Endothelial cell of umbilical vein (primary cell): ENCODE data around the gene PCSK6. TPM values are rescaled to one million over a fixed set of nuclear protein-coding genes. Genes with fewer than 3 reads are reported as not detected.

Experiments
- BruUV-seq: library from RNA; stranded (reverse); fragments of 400-500 nt; replicated peaks from 2 replicates; lab custom pipeline; 2021; lab: Mats Ljungman, UMichigan
- CTCF ChIA-PET: fragments of 300-600, 350-600 bp; sonication (Branson Sonifier 250); formaldehyde crosslinking; loops from one replicate; lab custom pipeline; 2021; ENCODE audit warnings: antibody characterized with exemption, inconsistent platforms; lab: Charles Lee
- POLR2A ChIA-PET: fragments of 300-600, 350-600 bp; sonication (Branson Sonifier 250); formaldehyde crosslinking; loops from one replicate; lab custom pipeline; 2021; ENCODE audit warnings: antibody characterized with exemption, inconsistent platforms; lab: Charles Lee
- DNase-seq: peaks from one replicate; pipeline ENCODE4 v3.0.0-alpha.2; 2011; ENCODE audit warnings: low read depth, low spot score
- FAIRE-seq: peaks from 2 replicates; lab custom pipeline; 2011; peaks lifted over from hg19 to GRCh38; lab: Jason Lieb, UNC
- H2AFZ ChIP-seq: 2 replicates; pipeline ENCODE4 v1.6.0; 2012; ENCODE audit warnings: low read depth, low read length, control low read depth, inconsistent platforms
- H3K27ac ChIP-seq: 2 replicates; pipeline ENCODE4 v1.5.1; 2011; ENCODE audit warnings: low read depth, mild to moderate bottlenecking, control low read depth, low read length, moderate library complexity; ENCODE audit not compliant: insufficient read depth
- H3K27me3 ChIP-seq, 2 experiments: 2 replicates each; pipeline versions ENCODE4 v1.6.0 to v1.6.1; 2011; ENCODE audit warnings: low read length in 2 of 2, mixed read lengths in 1 of 2; ENCODE audit not compliant: control insufficient read depth in 2 of 2, insufficient read depth in 2 of 2
- H3K36me3 ChIP-seq, 2 experiments: 2 replicates in 1 of 2; 3 replicates in 1 of 2; pipeline ENCODE4 v1.5.1; 2011; ENCODE audit warnings: low read length in 2 of 2, mild to moderate bottlenecking in 1 of 2, moderate library complexity in 1 of 2; ENCODE audit not compliant: control insufficient read depth in 2 of 2, insufficient read depth in 2 of 2; ENCODE audit errors: extremely low read depth in 1 of 2
- H3K4me1 ChIP-seq: 3 replicates; pipeline ENCODE4 v1.5.1; 2011; ENCODE audit warnings: mild to moderate bottlenecking, low read length; ENCODE audit not compliant: control insufficient read depth, insufficient read depth; ENCODE audit errors: extremely low read depth
- H3K4me2 ChIP-seq: 2 replicates; pipeline ENCODE4 v1.6.1; 2011; ENCODE audit warnings: low read length, control low read depth, mixed read lengths; ENCODE audit not compliant: insufficient read depth
- H3K4me3 ChIP-seq, 3 experiments: fragments of 200-600 bp in 1 of 3; sonication (generic), shearing (Covaris generic) in 1 of 3; replicated peaks in 1 of 3; 2 replicates each; pipeline ENCODE4 v1.5.1; 2011 to 2016; ENCODE audit warnings: control low read depth in 3 of 3, low read length in 3 of 3, mild to moderate bottlenecking in 2 of 3, inconsistent platforms in 1 of 3, low read depth in 1 of 3, moderate library complexity in 1 of 3; ENCODE audit not compliant: insufficient read depth in 1 of 3
- H3K79me2 ChIP-seq: 2 replicates; pipeline ENCODE4 v1.6.0; 2012; ENCODE audit warnings: low read length, inconsistent platforms; ENCODE audit not compliant: control insufficient read depth, insufficient read depth
- H3K9ac ChIP-seq: replicated peaks from 2 replicates; pipeline ENCODE3; 2011; ENCODE audit warnings: low read length, control low read depth; ENCODE audit not compliant: insufficient read depth; ENCODE audit errors: extremely low read depth
- H3K9me1 ChIP-seq: replicated peaks from 3 replicates; pipeline ENCODE4 v1.6.0; 2011; ENCODE audit warnings: mild to moderate bottlenecking, low read length; ENCODE audit not compliant: control insufficient read depth, insufficient read depth; ENCODE audit errors: extremely low read depth
- H3K9me3 ChIP-seq: replicated peaks from 2 replicates; pipeline ENCODE4 v1.5.1; 2012; ENCODE audit warnings: low read length, inconsistent platforms; ENCODE audit not compliant: control insufficient read depth, insufficient read depth
- H4K20me1 ChIP-seq: replicated peaks from 2 replicates; pipeline ENCODE3; 2011; ENCODE audit warnings: mild to moderate bottlenecking, low read length; ENCODE audit not compliant: control insufficient read depth, insufficient read depth; ENCODE audit errors: extremely low read depth
- EZH2 ChIP-seq: IDR thresholded peaks from 2 replicates; pipeline ENCODE4 v1.6.1; 2012; ENCODE audit warnings: borderline replicate concordance, low read depth, mild to moderate bottlenecking, moderate library complexity, low read length, inconsistent platforms; ENCODE audit not compliant: severe bottlenecking
- FOS ChIP-seq: IDR thresholded peaks from 2 replicates; pipeline ENCODE4 v1.6.1; 2011; ENCODE audit warnings: mild to moderate bottlenecking, low read length, moderate library complexity, borderline replicate concordance; ENCODE audit not compliant: insufficient read depth
- GATA2 ChIP-seq: IDR thresholded peaks from 2 replicates; pipeline ENCODE4 v1.7.0; 2011; ENCODE audit warnings: low read depth, mild to moderate bottlenecking, moderate library complexity, mixed read lengths, low read length; ENCODE audit not compliant: insufficient read length, insufficient read depth
- JUN ChIP-seq: IDR thresholded peaks from 2 replicates; pipeline ENCODE4 v1.6.1; 2011; ENCODE audit warnings: borderline replicate concordance, low read depth; ENCODE audit not compliant: insufficient read length, insufficient read depth
- MYC ChIP-seq: IDR thresholded peaks from one replicate; pipeline ENCODE4 v1.6.1; 2011; ENCODE audit warnings: mild to moderate bottlenecking, low read depth, low read length
- POLR2A ChIP-seq: IDR thresholded peaks from 2 replicates; pipeline ENCODE4 v1.6.1; 2012; ENCODE audit warnings: low read depth, mild to moderate bottlenecking, control low read depth, low read length
- POLR2AphosphoS5 ChIP-seq: IDR thresholded peaks from 2 replicates; pipeline ENCODE4 v1.6.1; 2012; ENCODE audit warnings: low read depth, mild to moderate bottlenecking, control low read depth, low read length, moderate library complexity; ENCODE audit not compliant: insufficient read depth
- dilution Hi-C: fragments of 300-500 bp; cut with MboI; formaldehyde crosslinking; loops from one replicate; pipeline ENCODE4 v1.15.0; 2019; ENCODE audit warnings: low sequenced_read_pairs; ENCODE audit not compliant: extremely low pct_ligation_motif_present
- intact Hi-C: fragments of 100-400 bp; cut with micrococcal nuclease; formaldehyde crosslinking; loops from one replicate; pipeline ENCODE4 v1.10.0; 2022
- polyA plus RNA-seq, 4 experiments: library from polyadenylated mRNA; depleted of rRNA in 3 of 4; stranded (reverse) in 3 of 4; unstranded in 1 of 4; fragments of >200 nt; gene quantifications; 2 replicates each; pipeline versions ENCODE4 v1.2.1 to v1.2.3, GENCODE V29; 2011 to 2012; ENCODE audit warnings: missing spikeins in 1 of 4
- total RNA-seq: library from RNA; stranded (reverse); gene quantifications from 2 replicates; pipeline ENCODE4 v1.2.3, GENCODE V29; 2021
- TF ChIP-seq, protein P1 (sequence below): IDR thresholded peaks from 2 replicates; pipeline ENCODE4 v1.6.1; 2011; ENCODE audit not compliant: insufficient read depth, insufficient read length
- TF ChIP-seq, protein P2 (sequence below), 2 donors: IDR thresholded peaks; 1 replicate in 1 of 2; 2 replicates in 1 of 2; pipeline ENCODE4 v1.5.1; 2011; ENCODE audit warnings: low read length in 2 of 2, mild to moderate bottlenecking in 2 of 2, moderate library complexity in 2 of 2, control low read depth in 1 of 2, inconsistent platforms in 1 of 2, low read depth in 1 of 2; ENCODE audit not compliant: insufficient read depth in 1 of 2; ENCODE audit errors: extremely low read depth in 1 of 2

Gene PCSK6
- total and polyA plus RNA-seq, 2 donors (not counting 3 experiments of a cell fraction or from before 2014, with no cell fraction given) = 0.18 to 0.69 TPM

DNA sequence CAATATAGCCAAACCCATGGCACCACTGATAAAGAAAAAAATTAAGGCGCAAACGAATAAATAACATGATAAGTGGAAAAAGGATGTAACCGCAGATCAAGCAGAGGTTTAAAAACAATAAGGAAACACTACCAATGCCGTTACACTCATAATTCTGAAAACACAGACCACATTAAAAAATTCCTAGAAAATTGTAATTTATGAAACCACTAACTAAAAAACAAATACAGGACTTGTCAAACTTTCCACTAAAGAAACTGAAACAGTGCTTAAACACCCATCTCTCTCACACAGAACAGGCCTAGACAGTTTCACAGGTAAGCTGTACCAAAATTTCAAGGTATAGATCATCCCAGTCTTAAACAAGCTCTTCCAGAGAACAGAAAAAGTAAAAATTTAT, 28.4 kb downstream of the PCSK6 start:
- no peak for FAIRE-seq
- Histone ChIP-seq H3K4me1 (no peaks in the 10 kb centered on the region), H3K4me3 (no peak overlapping the region), H3K9me3 (no peaks in the 10 kb centered on the region), H4K20me1 (no peaks in the 10 kb centered on the region), H3K9me1 (no peaks in the 10 kb centered on the region), H3K27me3 (peaks cover 0 to 2% of the 10 kb centered on the region in 2 experiments), H3K27ac (no peak overlapping the region), H3K79me2 (no peaks in the 10 kb centered on the region), H2AFZ (no peak overlapping the region), H3K9ac (no peak overlapping the region), H3K4me2 (no peak overlapping the region), H3K36me3 (no peaks in the 10 kb centered on the region)
- dilution Hi-C loops (no loop called here), intact Hi-C loops (no loop called here)
- CTCF ChIA-PET = no interaction called here
- TF ChIP-seq, protein P1, sequence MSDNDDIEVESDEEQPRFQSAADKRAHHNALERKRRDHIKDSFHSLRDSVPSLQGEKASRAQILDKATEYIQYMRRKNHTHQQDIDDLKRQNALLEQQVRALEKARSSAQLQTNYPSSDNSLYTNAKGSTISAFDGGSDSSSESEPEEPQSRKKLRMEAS = no peak
- TF ChIP-seq POLR2A (no peak), MYC (no peak), EZH2 (no peak), POLR2AphosphoS5 (no peak), JUN (no peak), FOS (no peak), GATA2 (no peak)
- TF ChIP-seq, protein P2, sequence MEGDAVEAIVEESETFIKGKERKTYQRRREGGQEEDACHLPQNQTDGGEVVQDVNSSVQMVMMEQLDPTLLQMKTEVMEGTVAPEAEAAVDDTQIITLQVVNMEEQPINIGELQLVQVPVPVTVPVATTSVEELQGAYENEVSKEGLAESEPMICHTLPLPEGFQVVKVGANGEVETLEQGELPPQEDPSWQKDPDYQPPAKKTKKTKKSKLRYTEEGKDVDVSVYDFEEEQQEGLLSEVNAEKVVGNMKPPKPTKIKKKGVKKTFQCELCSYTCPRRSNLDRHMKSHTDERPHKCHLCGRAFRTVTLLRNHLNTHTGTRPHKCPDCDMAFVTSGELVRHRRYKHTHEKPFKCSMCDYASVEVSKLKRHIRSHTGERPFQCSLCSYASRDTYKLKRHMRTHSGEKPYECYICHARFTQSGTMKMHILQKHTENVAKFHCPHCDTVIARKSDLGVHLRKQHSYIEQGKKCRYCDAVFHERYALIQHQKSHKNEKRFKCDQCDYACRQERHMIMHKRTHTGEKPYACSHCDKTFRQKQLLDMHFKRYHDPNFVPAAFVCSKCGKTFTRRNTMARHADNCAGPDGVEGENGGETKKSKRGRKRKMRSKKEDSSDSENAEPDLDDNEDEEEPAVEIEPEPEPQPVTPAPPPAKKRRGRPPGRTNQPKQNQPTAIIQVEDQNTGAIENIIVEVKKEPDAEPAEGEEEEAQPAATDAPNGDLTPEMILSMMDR (IDR thresholded peaks at IDR 0.05; ENCODE audit: extremely low read depth in 1 of 2, insufficient read depth in 1 of 2, low read depth in 1 of 2, low read length in 2 of 2) = no peak
- POLR2A ChIA-PET = no interaction called here
- no peak for DNase-seq
- BruUV-seq = no TSS peak
